ENCODE measurements around the gene EVX2. TPM values are rescaled to one million over a fixed set of nuclear protein-coding genes. Genes with fewer than 3 reads are reported as not detected.

Gene EVX2
- total and polyA plus RNA-seq, 2 of the 4 experiments (the other 2 are of a cell fraction), result not detected

GRCh38 chr2:176089843-176090395 lies 6.2 kb upstream of the EVX2 start:
- H3K4ac ChIP-seq (ENCODE audit: low read depth, low read length), result no peak overlapping the region
- H2BK120ac ChIP-seq (ENCODE audit: low read depth, low read length), result no peak overlapping the region
- no peaks in the 10 kb centered on the region for H3K9me1 ChIP-seq (ENCODE audit: insufficient read depth, low read length)
- ChIA-PET CTCF (no interaction called here), POLR2A (ENCODE audit: unreplicated experiment) (no interaction called here)
- no peak overlapping the region for H2AFZ ChIP-seq (replicated peaks; ENCODE audit: low read length, poor library complexity)
- H3K18ac ChIP-seq (ENCODE audit: low read depth, low read length), result no peak overlapping the region
- H3K4me3 ChIP-seq (ENCODE audit: insufficient read depth, low read depth, low read length), result no peak overlapping the region
- no peak overlapping the region for H3K4me2 ChIP-seq (ENCODE audit: low read depth, low read length)
- no peaks in the 10 kb centered on the region for H4K20me1 ChIP-seq (ENCODE audit: insufficient read depth, low read length)
- H4K5ac ChIP-seq (ENCODE audit: low read depth, low read length), result no peak overlapping the region
- H3K4me1 ChIP-seq (ENCODE audit: control insufficient read depth, insufficient read depth, low read length), result no peaks in the 10 kb centered on the region
- H3K9me3 ChIP-seq (ENCODE audit: control insufficient read depth, insufficient read depth, low read length), result peaks cover 15% of the 10 kb centered on the region
- H3K27ac ChIP-seq (ENCODE audit: insufficient read depth, low read length), result no peak overlapping the region
- dilution Hi-C loops (cut with HindIII; ENCODE audit: low sequenced_read_pairs, unreplicated experiment) (no loop called here), intact Hi-C loops (cut with micrococcal nuclease) (loop anchor here (2.0 to 10.0 kb wide), 2 partner anchors 675 to 1385 kb away; no protein-coding TSS in a partner anchor), in situ Hi-C loops (cut with MboI; ENCODE audit: low sequenced_read_pairs) (loop anchor here (10.0 to 25.0 kb wide), 4 partner anchors 405 to 1353 kb away; no protein-coding TSS in a partner anchor)
- BruUV-seq (replicated peaks), result no TSS peak
- H2AK9ac ChIP-seq (replicated peaks; ENCODE audit: low read depth, low read length, poor library complexity), result no peak overlapping the region
- no peak overlapping the region for H3K9ac ChIP-seq (ENCODE audit: low read depth, low read length)
- no peak overlapping the region for H2BK20ac ChIP-seq (ENCODE audit: low read depth, low read length)
- no peak overlapping the region for H4K91ac ChIP-seq (ENCODE audit: insufficient read depth, low read depth, low read length)
- ATAC-seq (ENCODE audit: low read depth), result no peak
- no peaks in the 10 kb centered on the region for H3K79me1 ChIP-seq (ENCODE audit: low read depth in 1 of 2, low read length in 2 of 2)
- H2BK5ac ChIP-seq (ENCODE audit: low read depth, low read length, poor library complexity, severe bottlenecking), result no peak overlapping the region
- H3K36me3 ChIP-seq (ENCODE audit: control insufficient read depth, insufficient read depth, low read length), result no peaks in the 10 kb centered on the region
- TF ChIP-seq SMC3 (IDR thresholded peaks at IDR 0.05; ENCODE audit: low read depth, low read length) (no peak), CEBPB (IDR thresholded peaks at IDR 0.05; ENCODE audit: low read depth, low read length) (no peak), CTCF (conservative IDR thresholded peaks at IDR 0.05; ENCODE audit: low read depth, low read length) (no peak), RCOR1 (IDR thresholded peaks at IDR 0.05; ENCODE audit: insufficient replicate concordance, low read length) (no peak), MAZ (IDR thresholded peaks at IDR 0.05; ENCODE audit: borderline replicate concordance, low read depth, low read length) (no peak), NFE2L2 (IDR thresholded peaks at IDR 0.05; ENCODE audit: low read depth, low read length) (no peak), POLR2A (IDR thresholded peaks at IDR 0.05; ENCODE audit: low read depth, low read length) (no peak), RAD21 (IDR thresholded peaks at IDR 0.05; ENCODE audit: low read length) (no peak), RFX5 (IDR thresholded peaks at IDR 0.05; ENCODE audit: low read depth, low read length) (no peak), MAFK (IDR thresholded peaks at IDR 0.05; ENCODE audit: low read depth, low read length) (no peak), BHLHE40 (IDR thresholded peaks at IDR 0.05; ENCODE audit: low read depth, low read length) (no peak), MXI1 (IDR thresholded peaks at IDR 0.05; ENCODE audit: borderline replicate concordance, low read depth, low read length) (no peak), ELK1 (IDR thresholded peaks at IDR 0.05; ENCODE audit: borderline replicate concordance, low read depth, low read length) (no peak), CHD1 (IDR thresholded peaks at IDR 0.05; ENCODE audit: low read depth, low read length) (no peak), FOS (IDR thresholded peaks at IDR 0.05; ENCODE audit: low read depth, low read length) (no peak), USF2 (IDR thresholded peaks at IDR 0.05; ENCODE audit: low read depth, low read length) (no peak)
- no peak overlapping the region for H3K56ac ChIP-seq (ENCODE audit: extremely low read depth, insufficient read depth, low read length)
- H3K14ac ChIP-seq (replicated peaks; ENCODE audit: low read depth, low read length), result no peak overlapping the region
- peaks cover 86% of the 10 kb centered on the region for H3K27me3 ChIP-seq (ENCODE audit: control insufficient read depth, insufficient read depth, low read length)
- no peak overlapping the region for H3K23ac ChIP-seq (ENCODE audit: low read depth, low read length)
- DNase-seq, result no peak
- no peak overlapping the region for H2AK5ac ChIP-seq (ENCODE audit: low read depth, low read length)
- no peak overlapping the region for H2BK15ac ChIP-seq (ENCODE audit: low read depth, low read length)
- no peak overlapping the region for H4K8ac ChIP-seq (ENCODE audit: low read depth in 2 of 2, low read length in 2 of 2)

All from IMR-90 (cell line).